ENCODE data around the gene IER5L. TPM values are rescaled to one million over a fixed set of nuclear protein-coding genes. Genes with fewer than 3 reads are reported as not detected.
A peak's percentile ranks its signal among the peaks of the same experiment; 100 is the strongest.

Gene IER5L
- total and polyA plus RNA-seq, 9 of the 15 experiments (the other 6 are each of a cell fraction or from before 2014, with no cell fraction given) = 0.14 to 11.9 (median 0.52) TPM

DNA sequence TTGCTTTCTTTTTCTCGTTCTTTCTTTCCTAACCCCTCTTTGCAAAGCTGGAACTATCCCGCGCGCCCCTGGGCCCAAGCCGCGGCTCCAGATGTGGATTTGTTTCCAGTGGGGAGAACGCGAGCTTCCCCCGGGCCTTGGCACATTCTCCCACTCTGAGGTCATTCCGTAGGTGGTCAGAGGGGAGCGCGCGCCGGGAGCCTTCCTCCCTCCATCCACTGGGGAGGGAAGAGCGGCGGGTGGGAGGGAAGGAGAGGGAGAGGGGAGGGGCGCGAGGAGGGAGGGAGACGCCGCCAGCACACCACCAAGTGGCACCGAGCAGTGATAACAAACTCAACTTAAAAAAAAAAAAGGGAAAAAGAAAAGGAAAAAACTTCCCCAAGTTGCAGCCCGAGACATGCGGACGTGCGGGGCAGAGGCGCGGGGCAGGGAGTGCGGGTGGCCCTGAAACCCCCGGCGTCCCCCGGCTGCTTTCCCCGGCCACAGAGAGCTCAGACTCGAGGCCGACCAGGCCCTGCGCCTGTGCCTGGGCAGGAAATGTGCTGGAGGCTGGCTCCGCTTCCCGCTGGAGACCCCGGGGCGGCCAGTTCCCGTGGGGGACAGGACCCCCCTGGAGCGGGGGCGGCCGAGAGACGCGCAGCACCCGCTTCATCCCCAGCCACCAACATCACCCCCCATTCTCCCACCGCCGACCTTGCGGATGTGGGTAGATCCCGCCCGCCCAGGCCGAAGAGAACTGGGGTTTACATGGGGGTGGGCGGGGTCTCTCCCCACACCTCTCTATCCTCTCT is 3.1 kb downstream of the IER5L start (continued):
- TF ChIP-seq, protein P1, sequence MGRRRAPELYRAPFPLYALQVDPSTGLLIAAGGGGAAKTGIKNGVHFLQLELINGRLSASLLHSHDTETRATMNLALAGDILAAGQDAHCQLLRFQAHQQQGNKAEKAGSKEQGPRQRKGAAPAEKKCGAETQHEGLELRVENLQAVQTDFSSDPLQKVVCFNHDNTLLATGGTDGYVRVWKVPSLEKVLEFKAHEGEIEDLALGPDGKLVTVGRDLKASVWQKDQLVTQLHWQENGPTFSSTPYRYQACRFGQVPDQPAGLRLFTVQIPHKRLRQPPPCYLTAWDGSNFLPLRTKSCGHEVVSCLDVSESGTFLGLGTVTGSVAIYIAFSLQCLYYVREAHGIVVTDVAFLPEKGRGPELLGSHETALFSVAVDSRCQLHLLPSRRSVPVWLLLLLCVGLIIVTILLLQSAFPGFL (CRISPR knock-in tag; IDR thresholded peaks at IDR 0.05) = no peak
- TF ChIP-seq TRIM28 (IDR thresholded peaks at IDR 0.05) (no peak), HOXB6 (CRISPR knock-in tag; IDR thresholded peaks at IDR 0.05; ENCODE audit: borderline replicate concordance) (no peak), SRSF1 (IDR thresholded peaks at IDR 0.05; ENCODE audit: low read depth, low read length) (no peak), BDP1 (IDR thresholded peaks at IDR 0.05; ENCODE audit: insufficient read depth, insufficient read length) (no peak), YY1 (IDR thresholded peaks at IDR 0.05; ENCODE audit: borderline replicate concordance in 1 of 3, control insufficient read depth in 1 of 3, extremely low read depth in 1 of 3, insufficient read depth in 3 of 3, insufficient read length in 1 of 3, insufficient replicate concordance in 2 of 3, low read depth in 1 of 3, low read length in 2 of 3) (peak in 1 of 3 experiments; percentile 26), SMARCE1 (IDR thresholded peaks at IDR 0.05) (peak; percentile 29; the same call in 1 of the 2 replicates), CREBBP (IDR thresholded peaks at IDR 0.05; ENCODE audit: low read depth, low read length) (no peak), NFRKB (IDR thresholded peaks at IDR 0.05; ENCODE audit: low read depth) (0 out of 2 replicates have a peak, but pooled peaks have one; percentile 24), TCF7 (IDR thresholded peaks at IDR 0.05; ENCODE audit: borderline replicate concordance) (no peak), CHD1 (IDR thresholded peaks at IDR 0.05; ENCODE audit: low read length) (peak; percentile 32), CTBP1 (IDR thresholded peaks at IDR 0.05; ENCODE audit: borderline replicate concordance) (peak; percentile 40)
- TF ChIP-seq, protein P2, sequence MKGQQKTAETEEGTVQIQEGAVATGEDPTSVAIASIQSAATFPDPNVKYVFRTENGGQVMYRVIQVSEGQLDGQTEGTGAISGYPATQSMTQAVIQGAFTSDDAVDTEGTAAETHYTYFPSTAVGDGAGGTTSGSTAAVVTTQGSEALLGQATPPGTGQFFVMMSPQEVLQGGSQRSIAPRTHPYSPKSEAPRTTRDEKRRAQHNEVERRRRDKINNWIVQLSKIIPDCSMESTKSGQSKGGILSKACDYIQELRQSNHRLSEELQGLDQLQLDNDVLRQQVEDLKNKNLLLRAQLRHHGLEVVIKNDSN (CRISPR knock-in tag; IDR thresholded peaks at IDR 0.05) = no peak
- TF ChIP-seq, protein P3, sequence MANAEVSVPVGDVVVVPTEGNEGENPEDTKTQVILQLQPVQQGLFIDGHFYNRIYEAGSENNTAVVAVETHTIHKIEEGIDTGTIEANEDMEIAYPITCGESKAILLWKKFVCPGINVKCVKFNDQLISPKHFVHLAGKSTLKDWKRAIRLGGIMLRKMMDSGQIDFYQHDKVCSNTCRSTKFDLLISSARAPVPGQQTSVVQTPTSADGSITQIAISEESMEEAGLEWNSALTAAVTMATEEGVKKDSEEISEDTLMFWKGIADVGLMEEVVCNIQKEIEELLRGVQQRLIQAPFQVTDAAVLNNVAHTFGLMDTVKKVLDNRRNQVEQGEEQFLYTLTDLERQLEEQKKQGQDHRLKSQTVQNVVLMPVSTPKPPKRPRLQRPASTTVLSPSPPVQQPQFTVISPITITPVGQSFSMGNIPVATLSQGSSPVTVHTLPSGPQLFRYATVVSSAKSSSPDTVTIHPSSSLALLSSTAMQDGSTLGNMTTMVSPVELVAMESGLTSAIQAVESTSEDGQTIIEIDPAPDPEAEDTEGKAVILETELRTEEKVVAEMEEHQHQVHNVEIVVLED (CRISPR knock-in tag; IDR thresholded peaks at IDR 0.05) = no peak
- TF ChIP-seq, protein P4, sequence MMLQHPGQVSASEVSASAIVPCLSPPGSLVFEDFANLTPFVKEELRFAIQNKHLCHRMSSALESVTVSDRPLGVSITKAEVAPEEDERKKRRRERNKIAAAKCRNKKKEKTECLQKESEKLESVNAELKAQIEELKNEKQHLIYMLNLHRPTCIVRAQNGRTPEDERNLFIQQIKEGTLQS (IDR thresholded peaks at IDR 0.05) = peak; percentile 46; the same call in 1 of the 2 replicates
- TF ChIP-seq, protein P4 (CRISPR knock-in tag; conservative IDR thresholded peaks at IDR 0.05) = no peak
- TF ChIP-seq, protein P5, sequence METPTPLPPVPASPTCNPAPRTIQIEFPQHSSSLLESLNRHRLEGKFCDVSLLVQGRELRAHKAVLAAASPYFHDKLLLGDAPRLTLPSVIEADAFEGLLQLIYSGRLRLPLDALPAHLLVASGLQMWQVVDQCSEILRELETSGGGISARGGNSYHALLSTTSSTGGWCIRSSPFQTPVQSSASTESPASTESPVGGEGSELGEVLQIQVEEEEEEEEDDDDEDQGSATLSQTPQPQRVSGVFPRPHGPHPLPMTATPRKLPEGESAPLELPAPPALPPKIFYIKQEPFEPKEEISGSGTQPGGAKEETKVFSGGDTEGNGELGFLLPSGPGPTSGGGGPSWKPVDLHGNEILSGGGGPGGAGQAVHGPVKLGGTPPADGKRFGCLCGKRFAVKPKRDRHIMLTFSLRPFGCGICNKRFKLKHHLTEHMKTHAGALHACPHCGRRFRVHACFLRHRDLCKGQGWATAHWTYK (CRISPR knock-in tag; IDR thresholded peaks at IDR 0.05) = no peak
- TF ChIP-seq, protein P6, sequence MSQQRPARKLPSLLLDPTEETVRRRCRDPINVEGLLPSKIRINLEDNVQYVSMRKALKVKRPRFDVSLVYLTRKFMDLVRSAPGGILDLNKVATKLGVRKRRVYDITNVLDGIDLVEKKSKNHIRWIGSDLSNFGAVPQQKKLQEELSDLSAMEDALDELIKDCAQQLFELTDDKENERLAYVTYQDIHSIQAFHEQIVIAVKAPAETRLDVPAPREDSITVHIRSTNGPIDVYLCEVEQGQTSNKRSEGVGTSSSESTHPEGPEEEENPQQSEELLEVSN (IDR thresholded peaks at IDR 0.05; ENCODE audit: borderline replicate concordance in 1 of 2, extremely low read depth in 1 of 2, insufficient read depth in 1 of 2, insufficient read length in 1 of 2, low read depth in 1 of 2, low read length in 1 of 2, poor library complexity in 1 of 2, severe bottlenecking in 1 of 2) = no peak

Data from K562 (cell line).